ENCODE results near the gene ZDHHC3.
A peak's percentile ranks its signal among the peaks of the same experiment; 100 is the strongest.

ZDHHC3 gene

DNA sequence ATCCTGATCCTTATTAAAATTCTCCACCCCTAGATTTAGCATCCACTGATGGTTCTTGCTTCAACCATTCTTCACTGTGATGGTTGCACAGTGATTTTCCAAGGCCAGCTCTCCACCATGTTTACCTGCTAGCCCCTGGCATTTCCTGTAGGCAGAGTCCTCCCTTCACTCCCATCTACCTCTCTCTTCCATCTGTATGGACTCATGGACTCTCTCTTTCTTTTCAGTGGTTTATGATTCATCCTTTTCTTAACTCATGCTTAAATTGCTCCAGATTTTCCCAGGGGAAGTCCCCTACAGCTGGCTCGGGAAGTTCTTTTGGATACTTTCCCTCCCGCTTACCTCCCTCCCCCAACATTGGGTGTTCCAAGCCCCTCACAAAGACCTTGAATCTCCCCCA is 82.9 kb downstream of the ZDHHC3 start:
- no peak overlapping the region for H3K9ac ChIP-seq (ENCODE audit: low read length)
- no peaks in the 10 kb centered on the region for H3K36me3 ChIP-seq (ENCODE audit: control insufficient read depth, insufficient read depth, low read length)
- no peaks in the 10 kb centered on the region for H3K27me3 ChIP-seq (ENCODE audit: control insufficient read depth, insufficient read depth, low read length)
- H3K27ac ChIP-seq (ENCODE audit: low read depth, low read length) = no peak overlapping the region
- peaks cover 8% of the 10 kb centered on the region; the same call in 1 of the 2 replicates for H3K4me1 ChIP-seq (ENCODE audit: control insufficient read depth, insufficient read depth, low read length)
- no peak overlapping the region for H3K4me3 ChIP-seq (ENCODE audit: low read depth, low read length)
- H3K9me3 ChIP-seq (ENCODE audit: control insufficient read depth, insufficient read depth, low read depth, low read length) = no peaks in the 10 kb centered on the region

- Histone ChIP-seq H3K27me3 (ENCODE audit: control insufficient read depth, insufficient read depth, low read length) (no peaks in the 10 kb centered on the region), H3K27ac (ENCODE audit: low read depth, low read length) (no peak overlapping the region), H3K4me1 (ENCODE audit: control insufficient read depth, insufficient read depth, low read length) (peaks cover 9% of the 10 kb centered on the region; the same call in 1 of the 2 replicates), H3K9me3 (ENCODE audit: control insufficient read depth, insufficient read depth, low read depth, low read length) (no peaks in the 10 kb centered on the region), H3K9ac (ENCODE audit: low read length) (no peak overlapping the region), H3K4me3 (ENCODE audit: low read depth, low read length) (no peak overlapping the region), H3K36me3 (ENCODE audit: control insufficient read depth, insufficient read depth, low read length) (no peaks in the 10 kb centered on the region)
Observed at GRCh38 chr3:44892689-44893088, 83.3 kb downstream of the ZDHHC3 start.

- no peaks in the 10 kb centered on the region for H3K9me3 ChIP-seq (ENCODE audit: control insufficient read depth, insufficient read depth, low read depth, low read length)
- H3K27ac ChIP-seq (ENCODE audit: low read depth, low read length) = no peak overlapping the region
- H3K4me1 ChIP-seq (ENCODE audit: control insufficient read depth, insufficient read depth, low read length) = peaks cover 9% of the 10 kb centered on the region; the same call in 1 of the 2 replicates
- H3K4me3 ChIP-seq (ENCODE audit: low read depth, low read length) = no peak overlapping the region
- H3K27me3 ChIP-seq (ENCODE audit: control insufficient read depth, insufficient read depth, low read length) = no peaks in the 10 kb centered on the region
- H3K9ac ChIP-seq (ENCODE audit: low read length) = no peak overlapping the region
- no peaks in the 10 kb centered on the region for H3K36me3 ChIP-seq (ENCODE audit: control insufficient read depth, insufficient read depth, low read length)
Observed at GRCh38 chr3:44890852-44891251, 85.1 kb downstream of the ZDHHC3 start.

- Histone ChIP-seq H3K27ac (ENCODE audit: low read depth, low read length) (no peak overlapping the region), H3K27me3 (ENCODE audit: control insufficient read depth, insufficient read depth, low read length) (no peaks in the 10 kb centered on the region), H3K36me3 (ENCODE audit: control insufficient read depth, insufficient read depth, low read length) (no peaks in the 10 kb centered on the region), H3K4me3 (ENCODE audit: low read depth, low read length) (no peak overlapping the region), H3K9me3 (ENCODE audit: control insufficient read depth, insufficient read depth, low read depth, low read length) (no peaks in the 10 kb centered on the region), H3K4me1 (ENCODE audit: control insufficient read depth, insufficient read depth, low read length) (peaks cover 14% of the 10 kb centered on the region; the same call in 1 of the 2 replicates), H3K9ac (ENCODE audit: low read length) (no peak overlapping the region)
Observed at GRCh38 chr3:44890258-44890657, 85.7 kb downstream of the ZDHHC3 start.

GRCh38 chr3:44887101-44887500 is 88.9 kb downstream of the ZDHHC3 start:
- no peak overlapping the region for H3K9ac ChIP-seq (ENCODE audit: low read length)

DNA sequence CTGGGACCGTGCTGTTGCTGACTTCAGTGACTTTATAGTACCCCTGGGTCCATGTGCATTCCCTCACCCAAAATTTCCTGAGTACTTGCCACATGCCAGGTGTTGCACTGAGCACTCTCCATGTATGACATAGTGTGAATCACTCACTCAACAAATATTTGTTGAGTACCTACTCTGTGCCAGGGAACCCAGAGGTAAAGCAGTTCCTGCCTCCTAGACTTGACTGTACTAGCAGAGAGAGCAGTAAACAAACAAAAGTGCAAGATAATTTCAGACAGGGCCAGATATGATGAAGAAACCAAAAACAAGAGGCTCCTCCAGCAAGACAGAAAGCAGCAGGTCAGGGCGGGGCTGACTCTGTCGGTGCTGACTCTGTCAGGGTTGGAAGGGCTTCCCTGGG is 89.4 kb downstream of the ZDHHC3 start:
- Histone ChIP-seq H3K9me3 (ENCODE audit: control insufficient read depth, insufficient read depth, low read depth, low read length) (peaks cover 11% of the 10 kb centered on the region), H3K4me3 (ENCODE audit: low read depth, low read length) (no peak overlapping the region), H3K27ac (ENCODE audit: low read depth, low read length) (no peak overlapping the region), H3K9ac (ENCODE audit: low read length) (no peak overlapping the region), H3K4me1 (ENCODE audit: control insufficient read depth, insufficient read depth, low read length) (peaks cover 26% of the 10 kb centered on the region; the same call in 1 of the 2 replicates), H3K36me3 (ENCODE audit: control insufficient read depth, insufficient read depth, low read length) (no peaks in the 10 kb centered on the region), H3K27me3 (ENCODE audit: control insufficient read depth, insufficient read depth, low read length) (no peaks in the 10 kb centered on the region)

More at GRCh38 chr3:44887101-44887500, 88.9 kb downstream of the ZDHHC3 start:
- H3K4me3 ChIP-seq (ENCODE audit: low read depth, low read length) = no peak overlapping the region
- H3K27ac ChIP-seq (ENCODE audit: low read depth, low read length) = no peak overlapping the region
- H3K4me1 ChIP-seq (ENCODE audit: control insufficient read depth, insufficient read depth, low read length) = peaks cover 26% of the 10 kb centered on the region; the same call in 1 of the 2 replicates
- H3K36me3 ChIP-seq (ENCODE audit: control insufficient read depth, insufficient read depth, low read length) = no peaks in the 10 kb centered on the region
- H3K9me3 ChIP-seq (ENCODE audit: control insufficient read depth, insufficient read depth, low read depth, low read length) = peaks cover 11% of the 10 kb centered on the region
- no peaks in the 10 kb centered on the region for H3K27me3 ChIP-seq (ENCODE audit: control insufficient read depth, insufficient read depth, low read length)

- no peaks in the 10 kb centered on the region for H3K36me3 ChIP-seq (ENCODE audit: control insufficient read depth, insufficient read depth, low read length)
- no peaks in the 10 kb centered on the region for H3K27me3 ChIP-seq (ENCODE audit: control insufficient read depth, insufficient read depth, low read length)
- H3K9ac ChIP-seq (ENCODE audit: low read length) = no peak overlapping the region
- no peak overlapping the region for H3K27ac ChIP-seq (ENCODE audit: low read depth, low read length)
- peaks cover 26% of the 10 kb centered on the region; the same call in 1 of the 2 replicates for H3K4me1 ChIP-seq (ENCODE audit: control insufficient read depth, insufficient read depth, low read length)
- H3K9me3 ChIP-seq (ENCODE audit: control insufficient read depth, insufficient read depth, low read depth, low read length) = peaks cover 11% of the 10 kb centered on the region
- H3K4me3 ChIP-seq (ENCODE audit: low read depth, low read length) = no peak overlapping the region
Observed at GRCh38 chr3:44885618-44886017, 90.4 kb downstream of the ZDHHC3 start.

GRCh38 chr3:44883999-44884431 is 92.0 kb downstream of the ZDHHC3 start:
- Histone ChIP-seq H3K9me3 (ENCODE audit: control insufficient read depth, insufficient read depth, low read depth, low read length) (peaks cover 11% of the 10 kb centered on the region), H3K27me3 (ENCODE audit: control insufficient read depth, insufficient read depth, low read length) (no peaks in the 10 kb centered on the region), H3K9ac (ENCODE audit: low read length) (peak overlapping the region; percentile 35), H3K4me1 (ENCODE audit: control insufficient read depth, insufficient read depth, low read length) (peaks cover 26% of the 10 kb centered on the region; the same call in 1 of the 2 replicates), H3K27ac (ENCODE audit: low read depth, low read length) (no peak overlapping the region), H3K36me3 (ENCODE audit: control insufficient read depth, insufficient read depth, low read length) (no peaks in the 10 kb centered on the region), H3K4me3 (ENCODE audit: low read depth, low read length) (no peak overlapping the region)

DNA sequence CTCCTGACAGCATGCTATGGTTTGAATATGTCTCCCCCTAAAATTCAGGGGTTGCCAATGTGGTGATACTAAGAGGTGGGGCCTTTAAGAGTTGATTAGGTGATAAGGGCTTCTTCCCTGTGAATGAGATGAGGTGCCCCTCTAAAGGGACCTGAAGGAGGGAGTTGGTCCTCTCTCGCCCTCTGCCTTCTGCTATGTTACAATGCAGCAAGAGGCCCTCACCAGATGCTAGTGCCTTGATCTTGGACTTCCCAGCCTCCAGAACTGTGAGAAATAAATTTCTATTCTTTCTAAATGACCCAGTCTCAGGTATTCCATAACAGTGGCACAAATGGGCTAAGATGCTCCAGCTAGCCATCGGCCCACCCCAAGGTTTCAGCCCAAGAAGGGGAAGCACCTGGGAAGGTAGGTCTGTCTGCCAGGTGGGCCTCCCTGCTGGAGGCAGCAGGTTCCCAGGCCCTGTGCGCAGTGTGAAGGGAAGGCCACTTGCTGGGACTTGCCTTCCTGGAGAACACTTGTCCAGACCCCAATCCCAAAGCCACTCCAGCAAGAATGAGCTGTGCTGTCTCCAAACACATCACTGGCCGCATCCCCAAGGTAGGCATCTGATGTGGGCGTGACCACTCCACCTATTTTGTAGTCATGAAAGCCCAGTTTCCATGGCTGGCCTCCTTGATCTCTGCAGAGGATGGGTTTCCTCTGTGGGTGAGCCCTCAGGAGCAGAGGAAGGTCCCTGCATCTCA is 92.6 kb downstream of the ZDHHC3 start:
- Histone ChIP-seq H3K4me3 (ENCODE audit: low read depth, low read length) (no peak overlapping the region), H3K27ac (ENCODE audit: low read depth, low read length) (no peak overlapping the region), H3K36me3 (ENCODE audit: control insufficient read depth, insufficient read depth, low read length) (no peaks in the 10 kb centered on the region), H3K9ac (ENCODE audit: low read length) (peak overlapping the region; percentile 35), H3K9me3 (ENCODE audit: control insufficient read depth, insufficient read depth, low read depth, low read length) (peaks cover 11% of the 10 kb centered on the region), H3K4me1 (ENCODE audit: control insufficient read depth, insufficient read depth, low read length) (peaks cover 26% of the 10 kb centered on the region; the same call in 1 of the 2 replicates), H3K27me3 (ENCODE audit: control insufficient read depth, insufficient read depth, low read length) (no peaks in the 10 kb centered on the region)

DNA sequence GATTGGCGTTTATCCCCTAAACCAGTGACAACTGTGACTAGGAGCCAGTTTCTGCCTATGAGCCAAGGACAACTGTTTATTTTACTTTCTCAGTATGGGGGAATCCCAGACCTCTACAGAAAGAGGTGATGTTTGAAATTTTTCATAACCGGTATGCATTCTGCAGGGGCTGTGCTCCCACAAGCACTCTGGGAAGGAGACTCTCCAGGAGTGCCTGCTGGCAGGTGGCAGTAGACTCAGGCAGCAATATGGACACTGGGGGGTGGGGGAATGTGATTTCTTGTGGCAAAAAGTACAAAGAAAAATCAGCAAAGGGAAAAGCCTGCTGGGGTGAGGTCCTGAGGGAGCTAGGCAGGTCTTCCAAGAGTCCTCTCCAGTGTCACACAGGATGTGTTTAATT is 95.7 kb downstream of the ZDHHC3 start:
- Histone ChIP-seq H3K9ac (ENCODE audit: low read length) (no peak overlapping the region), H3K9me3 (ENCODE audit: control insufficient read depth, insufficient read depth, low read depth, low read length) (peaks cover 11% of the 10 kb centered on the region), H3K27ac (ENCODE audit: low read depth, low read length) (no peak overlapping the region), H3K4me1 (ENCODE audit: control insufficient read depth, insufficient read depth, low read length) (peaks cover 17% of the 10 kb centered on the region; the same call in 1 of the 2 replicates), H3K27me3 (ENCODE audit: control insufficient read depth, insufficient read depth, low read length) (no peaks in the 10 kb centered on the region), H3K36me3 (ENCODE audit: control insufficient read depth, insufficient read depth, low read length) (no peaks in the 10 kb centered on the region), H3K4me3 (ENCODE audit: low read depth, low read length) (no peak overlapping the region)

- no peaks in the 10 kb centered on the region for H3K27me3 ChIP-seq (ENCODE audit: control insufficient read depth, insufficient read depth, low read length)
- H3K9ac ChIP-seq (ENCODE audit: low read length) = no peak overlapping the region
- H3K9me3 ChIP-seq (ENCODE audit: control insufficient read depth, insufficient read depth, low read depth, low read length) = no peaks in the 10 kb centered on the region
- no peaks in the 10 kb centered on the region for H3K36me3 ChIP-seq (ENCODE audit: control insufficient read depth, insufficient read depth, low read length)
- H3K27ac ChIP-seq (ENCODE audit: low read depth, low read length) = no peak overlapping the region
- no peak overlapping the region for H3K4me3 ChIP-seq (ENCODE audit: low read depth, low read length)
- no peaks in the 10 kb centered on the region for H3K4me1 ChIP-seq (ENCODE audit: control insufficient read depth, insufficient read depth, low read length)
Observed at GRCh38 chr3:44877333-44877732, 98.6 kb downstream of the ZDHHC3 start.
